Activated CD8-positive, alpha-beta T cell treated with anti-CD3 and anti-CD28 coated beads for 36 hours (primary cell): ENCODE data around the gene TAOK1. TPM values are rescaled to one million over a fixed set of nuclear protein-coding genes. Genes with fewer than 3 reads are reported as not detected.

Experiments used
- ATAC-seq: fragments of 200-7000 bp; cut with Tn5 transposase; one replicate; pipeline ENCODE4 v1.10.0; 2021; ENCODE audit warnings: mild to moderate bottlenecking, moderate library complexity
- CTCF ChIA-PET: fragments of 350-600 bp; sonication (Branson Sonifier 250); formaldehyde crosslinking; loops from one replicate; lab custom pipeline; 2021; ENCODE audit warnings: antibody characterized with exemption; lab: Charles Lee
- POLR2A ChIA-PET: fragments of 350-600 bp; sonication (Branson Sonifier 250); formaldehyde crosslinking; loops from one replicate; lab custom pipeline; 2021; ENCODE audit warnings: antibody characterized with exemption; lab: Charles Lee
- DNase-seq: peaks from one replicate; pipeline ENCODE4 v3.0.0-alpha.2; 2020
- H3K27ac Mint-ChIP-seq: one replicate; pipeline ENCODE4 v1.8.0; 2021; ENCODE audit warnings: mild to moderate bottlenecking, mixed read lengths
- H3K27me3 Mint-ChIP-seq: one replicate; pipeline ENCODE4 v1.8.0; 2021; ENCODE audit warnings: mixed read lengths
- H3K36me3 Mint-ChIP-seq: one replicate; pipeline ENCODE4 v1.8.0; 2021; ENCODE audit warnings: low read depth, mixed read lengths
- H3K4me1 Mint-ChIP-seq: one replicate; pipeline ENCODE4 v1.8.0; 2021; ENCODE audit warnings: low read depth, mixed read lengths
- H3K4me3 Mint-ChIP-seq: one replicate; pipeline ENCODE4 v1.8.0; 2021; ENCODE audit warnings: mild to moderate bottlenecking, moderate library complexity, mixed read lengths
- H3K9me3 Mint-ChIP-seq: one replicate; pipeline ENCODE4 v1.8.0; 2021; ENCODE audit warnings: mixed read lengths
- CTCF ChIP-seq: fragments of 200-600 bp; IDR thresholded peaks from one replicate; pipeline ENCODE4 v1.8.0; 2022; ENCODE audit warnings: antibody characterized with exemption, mild to moderate bottlenecking
- intact Hi-C: fragments of 100-400 bp; cut with micrococcal nuclease; formaldehyde crosslinking; loops from one replicate; pipeline ENCODE4 v1.10.0; 2022
- total RNA-seq, 2 experiments: library from RNA; stranded (reverse); gene quantifications; one replicate each; pipeline ENCODE4 v1.2.3, GENCODE V29; 2021

The TAOK1 gene
- total RNA-seq, 2 experiments from 2014 or later = 33.5 to 34.6 TPM

- no peak for ATAC-seq
- Mint-ChIP-seq H3K36me3 (no peaks in the 10 kb centered on the region), H3K9me3 (no peaks in the 10 kb centered on the region), H3K27me3 (no peaks in the 10 kb centered on the region), H3K27ac (no peak overlapping the region), H3K4me3 (no peak overlapping the region), H3K4me1 (no peaks in the 10 kb centered on the region)
- intact Hi-C loops = no loop called here
- TF ChIP-seq CTCF = no peak
- no peak for DNase-seq
- ChIA-PET CTCF (no interaction called here), POLR2A (no interaction called here)
Observed at GRCh38 chr17:29363716-29364115, 26.4 kb upstream of the TAOK1 start.

GRCh38 chr17:29364691-29365090 is 25.5 kb upstream of the TAOK1 start:
- ChIA-PET CTCF (interaction anchor here (1.0 kb wide), 1 partner anchor 170 kb away, joined by 3 read pairs; no protein-coding TSS in a partner anchor), POLR2A (no interaction called here)
- Mint-ChIP-seq H3K4me1 (no peaks in the 10 kb centered on the region), H3K27me3 (no peaks in the 10 kb centered on the region), H3K36me3 (no peaks in the 10 kb centered on the region), H3K27ac (no peak overlapping the region), H3K4me3 (no peak overlapping the region), H3K9me3 (no peaks in the 10 kb centered on the region)
- no peak for TF ChIP-seq CTCF
- DNase-seq = no peak
- intact Hi-C loops = no loop called here
- ATAC-seq = no peak

GRCh38 chr17:29368161-29368560 is 22.0 kb upstream of the TAOK1 start:
- H3K4me3 Mint-ChIP-seq = no peak overlapping the region
- CTCF ChIA-PET = interaction anchor here (2.3 to 5.6 kb wide), 4 partner anchors 23 to 219 kb away, joined by 4 to 67 read pairs (median 12); no protein-coding TSS in a partner anchor
- TF ChIP-seq CTCF = no peak
- POLR2A ChIA-PET = interaction anchor here (1.6 kb wide), 1 partner anchor 22 kb away, joined by 4 read pairs; the partner anchor contains the start of gene TAOK1
- H3K9me3 Mint-ChIP-seq = no peaks in the 10 kb centered on the region
- DNase-seq (no peak), ATAC-seq (no peak)
- no peak overlapping the region for H3K27ac Mint-ChIP-seq
- no peaks in the 10 kb centered on the region for H3K4me1 Mint-ChIP-seq
- no peaks in the 10 kb centered on the region for H3K36me3 Mint-ChIP-seq
- intact Hi-C loops = no loop called here
- no peaks in the 10 kb centered on the region for H3K27me3 Mint-ChIP-seq

GRCh38 chr17:29368926-29369325 is 21.2 kb upstream of the TAOK1 start:
- Mint-ChIP-seq H3K36me3 (no peaks in the 10 kb centered on the region), H3K4me1 (no peaks in the 10 kb centered on the region), H3K4me3 (no peak overlapping the region), H3K27ac (no peak overlapping the region), H3K9me3 (no peaks in the 10 kb centered on the region), H3K27me3 (no peaks in the 10 kb centered on the region)
- CTCF ChIA-PET = interaction anchor here (0.9 to 5.6 kb wide), 51 partner anchors 8 to 392 kb away, joined by 3 to 67 read pairs (median 8); partner anchors contain the start of genes ABHD15, ANKRD13B, NUFIP2 and TP53I13
- intact Hi-C loops = no loop called here
- POLR2A ChIA-PET = interaction anchor here (0.7 to 1.6 kb wide), 2 partner anchors 21 to 96 kb away, joined by 3 to 4 read pairs; partner anchors contain the start of gene TAOK1
- DNase-seq = no peak
- no peak for TF ChIP-seq CTCF
- ATAC-seq = no peak
